Measurements from ENCODE around the gene DYNC1I2. TPM values are rescaled to one million over a fixed set of nuclear protein-coding genes. Genes with fewer than 3 reads are reported as not detected.

The DYNC1I2 gene
- total and polyA plus RNA-seq, 2 of the 4 experiments (the other 2 are of a cell fraction): 110 to 114 TPM

DNA sequence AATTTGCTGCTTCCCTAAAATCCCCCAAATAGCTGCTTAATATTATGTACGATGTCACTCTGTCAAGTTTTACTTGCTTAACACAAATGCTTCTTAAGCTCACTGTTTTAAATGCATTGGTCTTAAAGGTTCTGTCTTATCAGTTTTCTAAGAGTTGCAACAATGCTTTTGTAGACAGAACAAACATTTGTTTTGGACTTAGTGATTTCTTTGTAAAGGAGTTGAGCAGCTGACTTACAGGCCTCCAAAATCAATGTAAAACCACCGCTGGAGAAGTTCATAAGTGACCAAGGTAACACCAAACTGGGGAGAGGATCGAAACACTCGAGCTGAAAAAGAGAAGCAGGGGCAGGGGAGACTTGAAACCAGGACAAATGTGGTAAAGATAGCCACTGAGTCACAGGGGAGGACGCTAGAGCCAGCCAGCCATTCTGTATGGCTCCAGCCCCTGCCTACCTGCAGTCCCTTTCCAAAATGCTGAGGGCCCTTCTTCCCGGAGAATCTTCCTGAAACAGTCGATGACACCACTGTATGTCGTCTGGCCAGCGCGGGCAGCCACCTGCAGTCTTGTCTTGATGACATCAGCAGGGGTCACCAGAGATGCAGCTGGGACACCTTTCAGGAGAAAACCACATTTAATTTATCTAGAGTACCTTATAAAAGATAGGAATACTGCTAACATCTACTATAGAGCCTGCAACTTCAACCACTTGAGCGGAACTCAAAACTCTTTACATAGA, 100.2 kb downstream of the DYNC1I2 start:
- Histone ChIP-seq H2BK120ac (ENCODE audit: low read depth, low read length) (no peak overlapping the region), H3K9me3 (ENCODE audit: control insufficient read depth, insufficient read depth, low read length) (no peaks in the 10 kb centered on the region), H3K4me2 (ENCODE audit: low read depth, low read length) (no peak overlapping the region), H3K4ac (ENCODE audit: low read depth, low read length) (no peak overlapping the region), H3K23ac (ENCODE audit: low read depth, low read length) (no peak overlapping the region), H4K91ac (ENCODE audit: insufficient read depth, low read depth, low read length) (no peak overlapping the region), H4K8ac (ENCODE audit: low read depth in 2 of 2, low read length in 2 of 2) (no peak overlapping the region), H3K9ac (ENCODE audit: low read depth, low read length) (no peak overlapping the region), H2BK15ac (ENCODE audit: low read depth, low read length) (no peak overlapping the region), H3K4me1 (ENCODE audit: control insufficient read depth, insufficient read depth, low read length) (no peaks in the 10 kb centered on the region), H2AFZ (replicated peaks; ENCODE audit: low read length, poor library complexity) (no peak overlapping the region), H4K5ac (ENCODE audit: low read depth, low read length) (no peak overlapping the region), H3K9me1 (ENCODE audit: insufficient read depth, low read length) (no peaks in the 10 kb centered on the region), H2BK5ac (ENCODE audit: low read depth, low read length, poor library complexity, severe bottlenecking) (no peak overlapping the region), H4K20me1 (ENCODE audit: insufficient read depth, low read length) (no peaks in the 10 kb centered on the region), H2AK5ac (ENCODE audit: low read depth, low read length) (no peak overlapping the region), H3K27me3 (ENCODE audit: control insufficient read depth, insufficient read depth, low read length) (no peaks in the 10 kb centered on the region), H3K4me3 (ENCODE audit: insufficient read depth, low read depth, low read length) (no peak overlapping the region), H3K79me1 (ENCODE audit: low read depth in 1 of 2, low read length in 2 of 2) (no peaks in the 10 kb centered on the region), H2BK20ac (ENCODE audit: low read depth, low read length) (no peak overlapping the region), H3K36me3 (ENCODE audit: control insufficient read depth, insufficient read depth, low read length) (peaks cover 19% of the 10 kb centered on the region), H2AK9ac (replicated peaks; ENCODE audit: low read depth, low read length, poor library complexity) (no peak overlapping the region), H3K18ac (ENCODE audit: low read depth, low read length) (no peak overlapping the region), H3K27ac (ENCODE audit: insufficient read depth, low read length) (no peak overlapping the region), H3K14ac (replicated peaks; ENCODE audit: low read depth, low read length) (no peak overlapping the region), H3K56ac (ENCODE audit: extremely low read depth, insufficient read depth, low read length) (no peak overlapping the region)
- no peak for TF ChIP-seq NFE2L2 (IDR thresholded peaks at IDR 0.05; ENCODE audit: low read depth, low read length)
- no peak for TF ChIP-seq CHD1 (IDR thresholded peaks at IDR 0.05; ENCODE audit: low read depth, low read length)
- TF ChIP-seq RCOR1 (IDR thresholded peaks at IDR 0.05; ENCODE audit: insufficient replicate concordance, low read length): no peak
- no peak for TF ChIP-seq BHLHE40 (IDR thresholded peaks at IDR 0.05; ENCODE audit: low read depth, low read length)
- no peak for TF ChIP-seq CEBPB (IDR thresholded peaks at IDR 0.05; ENCODE audit: low read depth, low read length)
- TF ChIP-seq RAD21 (IDR thresholded peaks at IDR 0.05; ENCODE audit: low read length): no peak
- TF ChIP-seq RFX5 (IDR thresholded peaks at IDR 0.05; ENCODE audit: low read depth, low read length): no peak
- TF ChIP-seq, protein P1, sequence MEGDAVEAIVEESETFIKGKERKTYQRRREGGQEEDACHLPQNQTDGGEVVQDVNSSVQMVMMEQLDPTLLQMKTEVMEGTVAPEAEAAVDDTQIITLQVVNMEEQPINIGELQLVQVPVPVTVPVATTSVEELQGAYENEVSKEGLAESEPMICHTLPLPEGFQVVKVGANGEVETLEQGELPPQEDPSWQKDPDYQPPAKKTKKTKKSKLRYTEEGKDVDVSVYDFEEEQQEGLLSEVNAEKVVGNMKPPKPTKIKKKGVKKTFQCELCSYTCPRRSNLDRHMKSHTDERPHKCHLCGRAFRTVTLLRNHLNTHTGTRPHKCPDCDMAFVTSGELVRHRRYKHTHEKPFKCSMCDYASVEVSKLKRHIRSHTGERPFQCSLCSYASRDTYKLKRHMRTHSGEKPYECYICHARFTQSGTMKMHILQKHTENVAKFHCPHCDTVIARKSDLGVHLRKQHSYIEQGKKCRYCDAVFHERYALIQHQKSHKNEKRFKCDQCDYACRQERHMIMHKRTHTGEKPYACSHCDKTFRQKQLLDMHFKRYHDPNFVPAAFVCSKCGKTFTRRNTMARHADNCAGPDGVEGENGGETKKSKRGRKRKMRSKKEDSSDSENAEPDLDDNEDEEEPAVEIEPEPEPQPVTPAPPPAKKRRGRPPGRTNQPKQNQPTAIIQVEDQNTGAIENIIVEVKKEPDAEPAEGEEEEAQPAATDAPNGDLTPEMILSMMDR (conservative IDR thresholded peaks at IDR 0.05; ENCODE audit: low read depth, low read length): no peak
- TF ChIP-seq MAFK (IDR thresholded peaks at IDR 0.05; ENCODE audit: low read depth, low read length): no peak
- TF ChIP-seq, protein P2, sequence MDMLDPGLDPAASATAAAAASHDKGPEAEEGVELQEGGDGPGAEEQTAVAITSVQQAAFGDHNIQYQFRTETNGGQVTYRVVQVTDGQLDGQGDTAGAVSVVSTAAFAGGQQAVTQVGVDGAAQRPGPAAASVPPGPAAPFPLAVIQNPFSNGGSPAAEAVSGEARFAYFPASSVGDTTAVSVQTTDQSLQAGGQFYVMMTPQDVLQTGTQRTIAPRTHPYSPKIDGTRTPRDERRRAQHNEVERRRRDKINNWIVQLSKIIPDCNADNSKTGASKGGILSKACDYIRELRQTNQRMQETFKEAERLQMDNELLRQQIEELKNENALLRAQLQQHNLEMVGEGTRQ (IDR thresholded peaks at IDR 0.05; ENCODE audit: low read depth, low read length): no peak
- TF ChIP-seq POLR2A (IDR thresholded peaks at IDR 0.05; ENCODE audit: low read depth, low read length): no peak
- no peak for TF ChIP-seq SMC3 (IDR thresholded peaks at IDR 0.05; ENCODE audit: low read depth, low read length)
- dilution Hi-C loops (cut with HindIII; ENCODE audit: low sequenced_read_pairs, unreplicated experiment): no loop called here
- no peak for ATAC-seq (ENCODE audit: low read depth)
- POLR2A ChIA-PET (ENCODE audit: unreplicated experiment): no interaction called here
- BruUV-seq (replicated peaks): no TSS peak
- DNase-seq: no peak
- 84% methylated on average over 4 of the region's 11 CpGs; no CpG with 5 or more reads in 1 of the 2 experiments for WGBS, 2 experiments (ENCODE audit: extremely low coverage in 2 of 2, insufficient read length in 1 of 2)
- CTCF ChIA-PET: interaction anchor here (0.6 kb wide), 1 partner anchor 16 kb away, joined by 3 read pairs; no protein-coding TSS in a partner anchor
- intact Hi-C loops (cut with micrococcal nuclease): no loop called here
- in situ Hi-C loops (cut with MboI; ENCODE audit: low sequenced_read_pairs): no loop called here
